ENCODE results near the gene CKB.

CKB gene

DNA sequence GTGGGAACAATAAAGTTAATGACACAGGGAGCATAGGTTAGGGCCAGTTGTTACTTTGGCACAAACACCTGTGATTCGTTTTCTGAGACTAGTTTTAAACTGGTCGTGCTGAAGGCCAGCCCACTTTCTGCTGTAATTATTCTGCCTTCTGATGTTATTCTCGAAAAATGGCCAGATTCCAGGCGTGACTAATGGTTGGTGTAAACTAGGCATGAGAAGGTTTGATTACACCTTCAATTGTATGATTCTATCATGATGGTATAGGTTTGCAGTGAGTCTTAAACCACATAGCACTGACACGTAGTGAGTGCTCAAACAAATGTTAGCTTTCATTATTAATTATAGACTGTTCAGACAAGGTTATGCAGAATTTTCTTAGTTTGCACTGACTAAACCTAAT, 39.0 kb downstream of the CKB start:
- no peak for DNase-seq

DNA sequence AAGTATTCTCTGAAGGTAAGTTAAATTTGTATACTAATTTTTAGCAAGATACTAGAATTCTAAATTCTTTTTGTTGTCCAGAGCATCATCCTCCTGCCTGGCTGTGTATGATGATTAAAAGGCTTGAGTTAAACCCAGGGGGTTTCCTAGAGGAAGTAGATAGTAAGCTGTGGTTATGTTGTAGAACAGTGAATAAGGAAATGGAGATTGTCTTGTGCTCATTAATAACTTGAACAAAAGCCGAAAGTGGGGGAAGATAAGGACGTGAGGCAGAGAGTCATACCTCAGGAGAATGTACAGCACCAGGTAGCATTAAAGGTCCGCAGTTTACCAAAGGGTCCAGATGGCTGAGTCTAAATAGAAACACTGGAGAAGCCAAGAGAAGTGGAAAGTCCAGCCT, 42.0 kb downstream of the CKB start:
- DNase-seq, result no peak

DNA sequence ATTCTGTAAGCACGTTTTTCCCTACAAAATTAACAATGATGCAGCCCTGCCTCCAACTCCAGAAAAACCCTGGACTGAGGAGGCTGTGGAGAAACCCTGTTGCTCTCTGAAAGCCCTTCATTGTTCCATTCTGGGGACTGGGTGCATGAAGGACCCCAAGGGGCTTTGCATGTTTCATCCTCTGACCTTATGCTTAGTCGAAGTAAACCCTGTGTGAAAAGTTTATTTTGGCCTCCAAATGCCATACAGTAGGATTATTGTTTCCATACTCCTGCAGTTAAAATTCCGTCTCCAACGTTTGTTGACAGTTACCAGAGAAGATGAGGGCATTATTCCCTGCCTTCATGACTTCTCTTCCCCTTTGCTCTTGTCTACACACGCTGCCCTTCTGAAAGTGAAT, 46.0 kb downstream of the CKB start:
- no peak for DNase-seq

GRCh38 chr14:103476065-103476464, 46.6 kb downstream of the CKB start:
- DNase-seq, result no peak

- DNase-seq, result no peak
These were observed 47.7 kb downstream of the CKB start for GRCh38 chr14:103474893-103475292.

GRCh38 chr14:103472939-103473338, 49.7 kb downstream of the CKB start:
- DNase-seq, result no peak
